Spleen (tissue), 11 donors: ENCODE results near the gene TRIP4. TPM values are rescaled to one million over a fixed set of nuclear protein-coding genes. Genes with fewer than 3 reads are reported as not detected.
"Not testable (repeated sequence)": the region's sequence is repeated elsewhere in the genome, so short reads cannot be mapped to it uniquely, and the experiment has no call there.

Experiments
- DNase-seq: peaks from one replicate; pipeline ENCODE4 v3.0.0-alpha.2; 2020
- H3K27ac ChIP-seq, 8 donors: fragments of 200-600 bp; sonication (generic) in 7 of 8; 1 replicate in 4 of 8; 2 replicates in 4 of 8; pipeline versions ENCODE4 v1.5.0 to v1.8.0; 2016 to 2021; ENCODE audit warnings: inconsistent platforms in 4 of 8, mild to moderate bottlenecking in 4 of 8, moderate library complexity in 1 of 8
- H3K27me3 ChIP-seq, 7 donors: fragments of 200-600 bp; sonication (generic) in 6 of 7; replicated peaks in 1 of 7; 1 replicate in 4 of 7; 2 replicates in 3 of 7; pipeline versions ENCODE4 v1.5.0 to v1.8.0; 2016 to 2021; ENCODE audit warnings: inconsistent platforms in 3 of 7, mild to moderate bottlenecking in 1 of 7
- H3K36me3 ChIP-seq, 6 donors: fragments of 200-600 bp; sonication (generic) in 5 of 6; 1 replicate in 4 of 6; 2 replicates in 2 of 6; pipeline versions ENCODE4 v1.5.0 to v1.8.0; 2016 to 2021; ENCODE audit warnings: inconsistent platforms in 2 of 6
- H3K4me1 ChIP-seq, 6 donors: fragments of 200-600 bp; sonication (generic) in 5 of 6; 1 replicate in 3 of 6; 2 replicates in 3 of 6; pipeline versions ENCODE4 v1.5.0 to v1.8.0; 2016 to 2021; ENCODE audit warnings: inconsistent platforms in 3 of 6
- H3K4me3 ChIP-seq, 8 donors: fragments of 200-600 bp; sonication (generic) in 7 of 8; 1 replicate in 4 of 8; 2 replicates in 4 of 8; pipeline versions ENCODE4 v1.5.0 to v1.8.0; 2016 to 2021; ENCODE audit warnings: inconsistent platforms in 4 of 8, mild to moderate bottlenecking in 4 of 8, moderate library complexity in 2 of 8
- H3K9me3 ChIP-seq, 8 donors: fragments of 200-600 bp; sonication (generic) in 7 of 8; 1 replicate in 4 of 8; 2 replicates in 4 of 8; pipeline versions ENCODE4 v1.5.0 to v1.8.0; 2016 to 2021; ENCODE audit warnings: inconsistent platforms in 4 of 8
- CTCF ChIP-seq, 11 experiments: fragments of 200-600 bp in 7 of 11; fragments of 450-650 bp in 4 of 11; sonication (generic) in 4 of 11; IDR thresholded peaks in 8 of 11; conservative IDR thresholded peaks in 3 of 11; 1 replicate in 7 of 11; 2 replicates in 4 of 11; pipeline versions ENCODE4 v1.4.0 to v1.8.0; 2016 to 2021; ENCODE audit warnings: antibody characterized with exemption in 11 of 11, inconsistent platforms in 4 of 11, mild to moderate bottlenecking in 1 of 11
- POLR2A ChIP-seq, 3 donors: fragments of 450-650 bp; IDR thresholded peaks; one replicate each; pipeline ENCODE4 v1.5.1; 2017; ENCODE audit warnings: antibody characterized with exemption in 3 of 3, mild to moderate bottlenecking in 1 of 3
- POLR2AphosphoS5 ChIP-seq, 3 donors: sonication (generic); formaldehyde crosslinking; IDR thresholded peaks; one replicate each; pipeline ENCODE4 v1.5.1; 2017; ENCODE audit warnings: antibody characterized with exemption in 3 of 3
- WGBS, 5 donors: extraction: QIAGEN DNeasy Blood & Tissue Kit in 3 of 5; methylation state at CpG; one replicate each; pipeline versions ENCODE4 v1.1.5 to v1.1.7; 2013 to 2018; 5-methylcytosine and 5-hydroxymethylcytosine counted together
- intact Hi-C: fragments of 100-400 bp; cut with DNase I; formaldehyde crosslinking; loops from one replicate; pipeline ENCODE4 v1.15.0; 2023; ENCODE audit warnings: low total_unique reads
- polyA plus RNA-seq, 3 donors: library from polyadenylated mRNA; stranded (reverse); fragments of 200-250 nt; gene quantifications; one replicate each; pipeline ENCODE4 v1.2.1, GENCODE V29; 2013
- total RNA-seq, 7 donors: library from RNA; depleted of rRNA in 3 of 7; stranded (reverse); fragments of >200 nt in 3 of 7; fragmentation: NEBNext Ultra II Directional in 4 of 7; extraction: Animal tissue kit (Norgen Biotek cat#: 25700) in 4 of 7; gene quantifications; one replicate each; pipeline versions ENCODE4 v1.1.0 to v1.2.1, GENCODE V29; 2016 to 2021
- donor health status: healthy with polysubstance abuse.
- donor health status: DM: no; HTN: no; CAD: no; lungs with moderate emphysema.
- donor health status: DM: no; HTN: no; CAD: no.
- donor health status: Bipolar disorder and iron deficiency.
- donor health status: healthy.
- donor health status: DM: no; HTN: no; CAD: no.
- donor health status: DM: yes; HTN: yes; CAD: no.

Gene TRIP4
- total and polyA plus RNA-seq, 10 donors, result 17.3 to 31.9 (median 22.8) TPM

- H3K4me1 ChIP-seq, result peaks cover 8 to 48% (median 26%) of the 10 kb centered on the region in 6 donors
- H3K27ac ChIP-seq, result peak within 1 kb of the TSS; percentile 23 to 89 (median 80)
- 0 to 1% (median 0%) methylated on average over 21 to 42 of the region's 42 CpGs for WGBS, 5 donors
- H3K27me3 ChIP-seq, result no peaks in the 10 kb centered on the region
- no peaks in the 10 kb centered on the region for H3K9me3 ChIP-seq
- intact Hi-C loops, result no loop called here
- H3K4me3 ChIP-seq, result peak within 1 kb of the TSS; percentile 56 to 98 (median 83)
- TF ChIP-seq CTCF (IDR thresholded peaks at IDR 0.05 in 8 of 11, conservative IDR thresholded peaks at IDR 0.05 in 3 of 11) (peak in 2 of 11 experiments; percentile 2 to 9), POLR2A (IDR thresholded peaks at IDR 0.05) (peak in 1 of 3 donors; percentile 13), POLR2AphosphoS5 (IDR thresholded peaks at IDR 0.05) (peak; percentile 80 to 89 (median 82))
- peaks cover 0 to 6% (median 0%) of the 10 kb centered on the region in 6 donors for H3K36me3 ChIP-seq
- peak; percentile 97 for DNase-seq
Measured at GRCh38 chr15:64355944-64356709, 31.5 kb upstream of the TRIP4 start, which contains the start of gene CSNK1G1. TSS of gene CSNK1G1 (minus strand) at chr15:64356173. CDS start at chr15:64300499, 55,674 bp downstream.

DNA sequence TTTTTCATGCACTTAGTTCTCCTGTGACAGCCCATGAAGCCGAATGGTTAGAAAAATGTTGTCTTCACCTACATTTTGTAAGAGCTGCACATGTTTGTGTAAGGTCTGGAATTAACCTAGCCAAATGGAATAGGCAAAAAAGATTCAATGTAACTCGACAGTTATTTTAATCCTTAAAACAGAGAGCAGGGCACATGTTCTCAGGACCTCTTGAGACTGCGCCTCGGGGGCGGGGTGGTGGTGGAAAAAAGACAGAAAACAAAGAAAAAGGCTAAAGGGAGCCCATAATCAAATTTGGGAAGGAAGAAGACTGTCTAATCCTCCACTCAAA lies 31.0 kb upstream of the TRIP4 start:
- no peak for DNase-seq
- Histone ChIP-seq H3K36me3 (peaks cover 0 to 4% (median 0%) of the 10 kb centered on the region in 6 donors), H3K9me3 (no peaks in the 10 kb centered on the region), H3K4me3 (peak overlapping the region; percentile 56 to 98 (median 83)), H3K4me1 (peaks cover 8 to 43% (median 21%) of the 10 kb centered on the region in 6 donors), H3K27ac (peak overlapping the region in 7 of 8 donors; percentile 72 to 89 (median 84)), H3K27me3 (no peaks in the 10 kb centered on the region)
- intact Hi-C loops, result no loop called here
- no peak for TF ChIP-seq POLR2A (IDR thresholded peaks at IDR 0.05)
- TF ChIP-seq POLR2AphosphoS5 (IDR thresholded peaks at IDR 0.05), result no peak
- TF ChIP-seq CTCF (IDR thresholded peaks at IDR 0.05 in 8 of 11, conservative IDR thresholded peaks at IDR 0.05 in 3 of 11), result peak in 2 of 11 experiments; percentile 3 to 9
- 58 to 66% (median 61%) methylated on average over 5 of the region's 5 CpGs for WGBS, 5 donors

GRCh38 chr15:64361259-64361658 lies 26.4 kb upstream of the TRIP4 start:
- Histone ChIP-seq H3K27ac (no peak overlapping the region), H3K27me3 (no peaks in the 10 kb centered on the region), H3K36me3 (no peaks in the 10 kb centered on the region), H3K9me3 (no peaks in the 10 kb centered on the region), H3K4me1 (peaks cover 0 to 11% (median 6%) of the 10 kb centered on the region in 6 donors), H3K4me3 (no peak overlapping the region)
- 93 to 99% (median 97%) methylated on average over 4 of the region's 4 CpGs for WGBS, 5 donors
- DNase-seq, result no peak
- intact Hi-C loops, result no loop called here
- TF ChIP-seq CTCF (IDR thresholded peaks at IDR 0.05 in 8 of 11, conservative IDR thresholded peaks at IDR 0.05 in 3 of 11) (no peak), POLR2AphosphoS5 (IDR thresholded peaks at IDR 0.05) (no peak), POLR2A (IDR thresholded peaks at IDR 0.05) (no peak)

DNA sequence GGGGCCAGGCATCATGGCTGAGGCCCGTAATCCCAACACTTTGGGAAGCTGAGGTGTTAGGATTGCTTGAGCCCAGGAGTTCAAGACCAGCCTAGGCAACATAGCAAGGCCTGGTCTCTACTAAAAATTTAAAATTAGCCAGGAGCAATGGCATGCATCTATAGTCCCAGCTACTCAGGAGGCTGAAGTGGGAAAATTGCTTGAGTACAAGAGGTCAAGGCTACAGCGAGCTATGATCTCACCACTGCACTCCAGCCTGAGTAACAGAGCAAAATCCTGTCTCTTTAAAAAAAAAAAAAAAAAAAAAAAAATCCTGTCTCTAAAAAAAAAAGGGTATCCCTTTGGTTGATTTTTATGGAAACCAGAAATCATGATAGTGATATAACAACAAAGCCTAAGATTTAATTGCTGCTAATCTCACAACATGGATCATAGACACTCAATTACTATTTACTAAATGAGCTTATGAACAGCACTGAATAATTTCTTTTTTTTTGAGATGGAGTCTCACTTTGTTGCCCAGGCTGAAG lies 18.5 kb upstream of the TRIP4 start:
- H3K4me3 ChIP-seq, result no peak overlapping the region
- 66 to 91% (median 84%) methylated on average over 2 of the region's 2 CpGs for WGBS, 5 donors
- no peaks in the 10 kb centered on the region for H3K27me3 ChIP-seq
- no peak overlapping the region for H3K27ac ChIP-seq
- intact Hi-C loops, result no loop called here
- peaks cover 0 to 13% (median 0%) of the 10 kb centered on the region in 6 donors for H3K4me1 ChIP-seq
- no peaks in the 10 kb centered on the region for H3K36me3 ChIP-seq
- H3K9me3 ChIP-seq, result no peaks in the 10 kb centered on the region
- TF ChIP-seq POLR2AphosphoS5 (IDR thresholded peaks at IDR 0.05) (no peak), CTCF (IDR thresholded peaks at IDR 0.05 in 8 of 11, conservative IDR thresholded peaks at IDR 0.05 in 3 of 11) (no peak), POLR2A (IDR thresholded peaks at IDR 0.05) (no peak)
- no peak for DNase-seq

GRCh38 chr15:64371383-64371782 lies 16.3 kb upstream of the TRIP4 start:
- H3K27ac ChIP-seq, H3K4me3 ChIP-seq, H3K9me3 ChIP-seq, intact Hi-C loops, H3K27me3 ChIP-seq, DNase-seq, H3K36me3 ChIP-seq: not testable (repeated sequence)
- 95 to 99% (median 97%) methylated on average over 8 of the region's 8 CpGs for WGBS, 5 donors
- peaks cover 0 to 13% (median 0%) of the 10 kb centered on the region in 6 donors for H3K4me1 ChIP-seq
